GM10248 (cell line): ENCODE data around the gene TMEM238.
"Not testable (repeated sequence)": the region's sequence is repeated elsewhere in the genome, so short reads cannot be mapped to it uniquely, and the experiment has no call there.

Experiments
- CTCF ChIA-PET: fragments of 300-600 bp; sonication (Branson Sonifier 250); formaldehyde crosslinking; extraction: SDS; loops from one replicate; lab custom pipeline; 2021; ENCODE audit warnings: antibody characterized with exemption; lab: Yijun Ruan, JAX
- POLR2A ChIA-PET: fragments of 350-650 bp; sonication (Branson Sonifier 250); formaldehyde crosslinking; extraction: SDS; loops from one replicate; lab custom pipeline; 2020; ENCODE audit warnings: antibody characterized with exemption; lab: Yijun Ruan, JAX
- DNase-seq: peaks from one replicate; pipeline ENCODE4 v3.0.0; 2012; ENCODE audit errors: extremely low spot score
- CTCF ChIP-seq: IDR thresholded peaks from 2 replicates; pipeline ENCODE4 v1.5.1; 2012; ENCODE audit warnings: mild to moderate bottlenecking, low read depth; ENCODE audit errors: extremely low read depth, missing control alignments, control extremely low read depth

TMEM238 gene

GRCh38 chr19:55424518-55424917 is 40.4 kb upstream of the TMEM238 start:
- no peak for DNase-seq
- no peak for TF ChIP-seq CTCF
- CTCF ChIA-PET = interaction anchor here (1.1 to 1.3 kb wide), 3 partner anchors 43 to 283 kb away, joined by 3 to 4 read pairs (median 3); no protein-coding TSS in a partner anchor
- POLR2A ChIA-PET = no interaction called here

- ChIA-PET POLR2A (no interaction called here), CTCF (interaction anchor here (1.1 to 1.4 kb wide), 2 partner anchors 122 to 282 kb away, joined by 3 read pairs; no protein-coding TSS in a partner anchor)
- no peak for TF ChIP-seq CTCF
- DNase-seq = no peak
These were observed 39.3 kb upstream of the TMEM238 start for GRCh38 chr19:55423225-55424005.

- CTCF ChIA-PET, POLR2A ChIA-PET, DNase-seq: not testable (repeated sequence)
These were observed 37.2 kb upstream of the TMEM238 start for GRCh38 chr19:55421281-55421680.

GRCh38 chr19:55419624-55420236 is 35.6 kb upstream of the TMEM238 start:
- no peak for DNase-seq
- TF ChIP-seq CTCF = no peak
- ChIA-PET CTCF (interaction anchor here (0.9 to 5.2 kb wide), 9 partner anchors 10 to 331 kb away, joined by 3 to 24 read pairs (median 4); no protein-coding TSS in a partner anchor), POLR2A (interaction anchor here (0.6 kb wide), 1 partner anchor 88 kb away, joined by 3 read pairs; no protein-coding TSS in a partner anchor)

- no peak for DNase-seq
- POLR2A ChIA-PET = interaction anchor here (2.1 kb wide), 1 partner anchor 12 kb away, joined by 7 read pairs; the partner anchor contains the start of gene UBE2S
- CTCF ChIA-PET = interaction anchor here (0.9 to 5.2 kb wide), 18 partner anchors 8 to 331 kb away, joined by 3 to 28 read pairs (median 4); no protein-coding TSS in a partner anchor
- TF ChIP-seq CTCF = no peak
These were observed 35.0 kb upstream of the TMEM238 start for GRCh38 chr19:55419103-55419502.

- POLR2A ChIA-PET = interaction anchor here (2.1 kb wide), 1 partner anchor 11 kb away, joined by 7 read pairs; the partner anchor contains the start of gene UBE2S
- TF ChIP-seq CTCF = peak; percentile 71
- peak; percentile 71 for DNase-seq
- CTCF ChIA-PET = interaction anchor here (0.7 to 5.2 kb wide), 30 partner anchors 9 to 529 kb away, joined by 3 to 28 read pairs (median 4); partner anchors contain the start of gene TMEM238
These were observed 34.1 kb upstream of the TMEM238 start for GRCh38 chr19:55418185-55418584.
